KBM-7 (cell line): ENCODE results near the gene SPDYA.
A peak's percentile ranks its signal among the peaks of the same experiment; 100 is the strongest.

Experiments
- DNase-seq: peaks from one replicate; pipeline ENCODE4 v3.0.0-alpha.2; 2015
- in situ Hi-C: fragments of 300-500 bp; cut with MboI; formaldehyde crosslinking; loops from 2 replicates; pipeline ENCODE4 v1.14.3; 2020; ENCODE audit warnings: low sequenced_read_pairs, low pct_unique_long_range_greater_than_20kb, mixed read lengths

Gene SPDYA

DNA sequence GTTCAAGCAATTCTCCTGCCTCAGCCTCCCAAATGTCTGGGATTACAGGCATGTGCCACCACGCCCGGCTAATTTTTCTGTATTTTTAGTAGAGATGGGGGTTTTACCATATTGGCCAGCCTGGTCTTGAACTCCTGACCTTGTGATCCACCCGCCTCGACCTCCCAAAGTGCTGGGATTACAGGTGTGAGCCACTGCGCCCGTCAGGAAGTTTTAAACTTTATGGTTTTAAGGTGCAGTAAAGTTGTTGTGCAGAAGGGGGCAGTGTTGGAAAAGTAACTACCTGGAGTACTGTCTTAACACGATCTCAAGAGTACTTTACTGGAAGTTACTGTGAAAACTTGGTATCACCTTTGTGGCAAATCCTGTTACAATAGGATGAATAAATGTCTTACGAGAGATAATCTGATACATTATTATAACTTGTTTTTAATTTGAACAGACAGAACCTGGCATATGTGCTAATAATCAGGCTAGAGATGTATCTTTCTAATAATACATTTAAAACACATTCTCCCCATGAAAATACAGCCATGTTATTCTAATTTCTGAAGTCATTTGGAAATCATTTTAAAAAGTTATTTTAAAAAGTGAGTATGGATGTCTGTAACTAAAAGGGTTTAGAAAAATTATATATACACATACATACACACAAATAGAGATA, 10.8 kb downstream of the SPDYA start:
- in situ Hi-C loops = loop anchor here (25.0 kb wide), 1 partner anchor 366 kb away; no protein-coding TSS in a partner anchor
- DNase-seq = peak; percentile 86

DNA sequence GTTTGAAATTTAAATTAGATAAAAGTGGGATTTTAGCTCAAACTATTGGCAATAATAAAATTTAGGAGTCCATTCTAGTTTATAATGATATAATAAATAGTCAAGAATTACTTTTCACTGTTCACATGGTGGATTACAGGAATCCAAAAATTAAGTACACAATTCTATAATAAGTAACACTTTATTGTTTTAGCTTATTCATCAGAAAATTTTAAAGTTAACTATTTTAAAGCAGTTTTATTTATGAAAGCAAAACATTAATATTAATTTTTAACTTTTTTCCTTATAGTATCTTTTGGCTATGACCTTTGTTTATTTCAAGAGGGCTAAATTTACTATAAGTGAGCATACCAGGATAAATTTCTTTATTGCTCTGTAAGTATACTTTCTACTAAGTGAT, 11.4 kb downstream of the SPDYA start:
- in situ Hi-C loops = loop anchor here (25.0 kb wide), 1 partner anchor 365 kb away; no protein-coding TSS in a partner anchor

DNA sequence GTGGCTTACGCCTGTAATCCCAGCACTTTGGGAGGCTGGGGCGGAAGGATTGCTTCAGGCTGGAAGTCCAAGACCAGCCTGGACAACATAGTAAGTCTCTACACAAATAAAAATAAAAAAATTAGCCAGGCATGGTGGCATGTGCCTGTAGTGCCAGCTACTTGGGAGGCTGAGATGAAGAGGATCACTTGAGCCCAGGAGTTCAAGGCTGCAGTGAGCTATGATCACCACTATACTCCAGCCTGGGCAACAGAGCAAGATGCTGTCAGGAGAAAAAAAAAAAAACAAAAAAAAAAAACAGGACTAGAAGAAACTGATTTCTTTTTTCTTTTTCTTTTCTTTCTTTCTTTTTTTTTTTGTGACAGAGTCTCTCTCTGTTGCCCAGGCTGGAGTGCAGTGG, 13.6 kb downstream of the SPDYA start:
- DNase-seq = no peak
- in situ Hi-C loops = loop anchor here (25.0 kb wide), 1 partner anchor 363 kb away; no protein-coding TSS in a partner anchor

More for the DNA sequence above, 11.4 kb downstream of the SPDYA start:
- no peak for DNase-seq

DNA sequence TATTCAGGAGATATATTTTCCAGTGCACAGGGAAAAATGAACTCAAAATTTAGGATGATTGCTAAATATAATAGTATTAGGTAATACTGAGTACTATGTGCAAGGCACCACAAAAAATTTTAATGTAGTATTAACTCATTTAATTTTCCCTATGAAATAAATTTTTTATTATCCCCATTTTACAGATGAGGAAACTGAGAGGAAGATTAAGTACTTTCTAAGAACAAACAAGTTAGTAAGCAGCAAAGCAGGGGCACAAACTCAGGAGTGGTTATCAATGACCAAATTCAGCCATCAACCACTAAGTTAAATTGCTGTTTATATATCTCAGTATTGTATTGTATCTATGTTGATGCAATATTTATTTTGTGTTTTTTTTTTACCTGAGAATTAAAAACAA, 14.2 kb downstream of the SPDYA start:
- DNase-seq = no peak
- in situ Hi-C loops = loop anchor here (25.0 kb wide), 1 partner anchor 362 kb away; no protein-coding TSS in a partner anchor

DNA sequence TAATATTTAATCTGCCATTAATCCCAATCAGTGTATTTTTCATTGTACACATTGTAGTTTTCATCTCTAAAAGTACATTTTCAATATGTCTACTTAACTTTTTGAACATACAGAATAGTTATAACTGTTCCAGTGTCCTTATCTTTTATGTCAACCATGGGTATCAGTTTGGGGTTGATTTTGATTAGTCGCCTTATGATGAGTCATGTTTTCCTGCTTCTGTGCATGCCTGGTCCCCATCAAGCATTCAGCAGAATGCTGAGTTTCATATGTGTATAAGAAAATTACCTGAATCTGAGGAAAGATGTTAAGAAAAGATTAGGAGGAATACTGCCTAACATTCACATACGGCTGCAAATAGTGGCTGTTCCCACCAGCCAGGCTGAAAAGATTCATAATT, 17.7 kb downstream of the SPDYA start:
- in situ Hi-C loops = no loop called here
- DNase-seq = no peak

DNA sequence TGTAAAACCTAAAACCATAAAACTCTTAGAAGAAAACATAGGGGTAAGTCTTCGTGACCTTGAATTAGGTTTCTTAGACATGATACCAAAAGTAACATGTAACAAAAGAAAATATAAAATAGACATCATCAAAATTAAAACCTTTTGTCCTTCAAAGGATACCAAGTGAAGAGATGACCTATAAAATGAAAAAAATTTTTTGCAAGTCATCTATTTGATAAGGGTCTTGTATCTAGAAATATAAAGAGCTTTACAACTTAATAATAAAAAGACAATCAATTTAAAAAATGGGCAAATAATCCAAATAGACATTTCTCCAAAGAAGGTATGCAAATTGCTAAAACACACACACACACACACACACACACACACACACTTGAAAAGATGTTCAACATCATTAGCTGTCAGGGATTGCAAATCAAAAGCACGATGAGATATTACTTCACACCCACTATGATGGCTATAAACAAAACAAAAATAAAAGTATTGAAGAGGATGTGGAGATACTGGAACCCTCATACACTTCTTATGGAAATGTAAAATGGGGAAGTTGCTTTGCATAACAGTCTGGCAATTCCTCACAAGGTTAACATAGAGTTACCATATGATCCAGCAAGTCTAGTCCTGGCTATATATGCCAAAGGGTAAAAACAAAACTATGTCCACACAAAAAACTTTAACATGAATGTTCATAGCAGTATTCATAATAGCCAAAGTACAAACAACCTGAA, 23.3 kb downstream of the SPDYA start:
- in situ Hi-C loops = no loop called here
- peak; percentile 12 for DNase-seq

DNA sequence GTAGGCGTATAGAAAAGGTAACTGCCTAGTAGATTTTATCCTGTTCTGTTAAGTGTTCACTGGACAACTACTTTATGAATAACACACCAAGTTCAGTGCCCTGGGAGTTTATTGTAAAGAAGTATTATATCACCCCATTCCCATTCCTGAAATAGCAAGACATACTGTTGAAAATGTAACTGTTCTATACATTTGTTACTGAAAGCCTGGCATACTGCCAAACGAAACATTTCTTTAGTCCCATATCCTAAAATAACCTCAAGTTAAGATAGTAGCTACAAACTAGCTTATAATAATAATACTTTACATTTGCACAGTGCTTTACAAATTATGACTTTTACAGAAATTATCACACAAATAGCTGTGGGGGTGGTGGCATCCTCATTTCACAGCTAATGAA, 25.1 kb downstream of the SPDYA start:
- in situ Hi-C loops = no loop called here
- no peak for DNase-seq

DNA sequence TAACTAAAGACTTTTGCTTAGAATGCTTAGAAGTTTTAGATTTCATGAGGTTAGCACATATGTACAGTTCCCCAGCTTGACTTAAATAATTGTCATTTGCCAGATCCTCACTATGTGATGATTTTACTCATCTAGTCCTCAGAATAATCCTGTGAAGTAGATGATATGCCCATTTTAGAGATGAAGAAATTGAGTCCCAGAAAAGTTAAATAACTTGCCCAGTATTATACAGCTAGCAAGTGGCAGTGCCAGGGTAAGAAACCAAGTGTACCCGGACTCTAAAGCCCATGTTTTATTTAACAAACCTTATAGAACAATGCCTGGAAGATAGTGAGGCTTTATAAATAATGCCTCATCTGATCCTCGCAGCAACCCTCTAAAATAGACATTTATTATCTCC, 28.3 kb downstream of the SPDYA start:
- in situ Hi-C loops = no loop called here
- DNase-seq = no peak

DNA sequence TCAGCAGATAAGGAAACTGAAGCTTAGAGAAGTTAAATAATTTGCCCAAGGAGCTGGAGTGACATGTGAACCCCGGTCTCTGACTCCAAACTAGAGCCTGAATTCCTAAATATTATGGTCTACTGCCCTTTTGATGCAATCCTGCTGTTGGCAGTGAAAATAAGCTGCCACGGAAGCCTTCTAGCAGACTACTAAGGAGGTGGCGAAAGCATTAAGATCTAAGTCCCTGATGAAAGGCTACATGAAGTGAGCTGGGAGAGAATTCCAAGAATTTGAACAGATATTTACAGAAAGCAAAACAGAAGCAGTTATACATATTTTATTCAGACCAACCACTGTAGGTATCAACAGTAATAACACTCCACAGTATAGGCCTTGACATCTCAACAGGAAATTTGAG, 31.4 kb downstream of the SPDYA start:
- DNase-seq = no peak
- in situ Hi-C loops = no loop called here

DNA sequence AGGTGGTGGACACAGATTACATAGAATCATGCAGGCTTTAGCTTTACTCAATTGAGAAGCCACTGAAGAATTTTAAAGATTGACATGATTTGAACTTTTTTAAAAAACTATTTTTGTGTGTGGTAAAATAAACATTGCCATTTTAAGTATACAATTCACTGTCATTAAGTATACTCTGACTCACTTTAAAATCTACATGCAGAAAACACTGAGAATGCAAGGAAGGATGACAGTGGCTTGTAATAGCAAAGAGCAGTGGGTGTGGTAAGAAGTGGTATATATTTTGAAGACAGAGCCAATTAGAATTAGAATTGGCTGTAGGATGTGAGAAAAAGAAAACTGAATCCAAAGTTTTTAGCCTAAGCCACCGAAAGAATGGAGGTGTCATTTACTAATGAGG, 44.6 kb downstream of the SPDYA start:
- DNase-seq = no peak
- in situ Hi-C loops = no loop called here

DNA sequence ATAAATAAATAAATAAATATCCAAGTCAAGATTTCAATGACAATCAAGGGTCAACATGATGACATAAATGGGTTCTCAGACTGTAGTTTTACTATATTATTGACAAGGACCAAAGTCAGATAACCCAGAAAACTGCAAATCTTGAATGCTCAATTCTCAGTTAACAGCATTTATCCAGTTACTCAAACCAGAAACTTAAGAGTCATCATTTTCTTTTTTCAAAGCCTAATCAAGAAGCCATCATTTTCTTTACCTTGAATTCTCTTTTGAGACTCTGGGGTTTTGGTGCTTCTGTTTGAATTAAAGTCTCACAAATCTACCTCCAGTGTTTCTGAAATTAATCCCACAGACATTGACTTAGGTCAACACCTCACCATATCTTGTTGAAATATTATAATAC, 45.3 kb downstream of the SPDYA start:
- in situ Hi-C loops = no loop called here
- DNase-seq = no peak

DNA sequence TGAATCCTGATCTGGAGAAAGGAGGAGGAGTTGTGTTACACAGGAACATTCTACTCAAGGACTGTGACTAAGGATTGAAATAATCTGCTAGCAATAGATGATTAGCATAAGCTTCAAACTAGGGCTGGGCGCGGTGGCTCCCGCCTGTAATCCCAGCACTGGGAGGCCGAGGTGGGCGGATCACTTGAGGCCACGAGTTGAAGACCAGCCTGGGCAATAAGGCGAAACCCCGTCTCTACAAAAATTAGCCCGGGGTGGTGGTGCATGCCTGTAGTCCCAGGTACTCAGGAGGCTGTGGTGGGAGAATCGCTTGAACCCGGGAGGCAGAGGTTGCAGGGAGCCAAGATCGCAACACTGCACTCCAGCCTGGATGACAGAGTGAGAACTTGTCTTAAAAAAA, 58.0 kb downstream of the SPDYA start:
- DNase-seq = no peak
- in situ Hi-C loops = no loop called here

DNA sequence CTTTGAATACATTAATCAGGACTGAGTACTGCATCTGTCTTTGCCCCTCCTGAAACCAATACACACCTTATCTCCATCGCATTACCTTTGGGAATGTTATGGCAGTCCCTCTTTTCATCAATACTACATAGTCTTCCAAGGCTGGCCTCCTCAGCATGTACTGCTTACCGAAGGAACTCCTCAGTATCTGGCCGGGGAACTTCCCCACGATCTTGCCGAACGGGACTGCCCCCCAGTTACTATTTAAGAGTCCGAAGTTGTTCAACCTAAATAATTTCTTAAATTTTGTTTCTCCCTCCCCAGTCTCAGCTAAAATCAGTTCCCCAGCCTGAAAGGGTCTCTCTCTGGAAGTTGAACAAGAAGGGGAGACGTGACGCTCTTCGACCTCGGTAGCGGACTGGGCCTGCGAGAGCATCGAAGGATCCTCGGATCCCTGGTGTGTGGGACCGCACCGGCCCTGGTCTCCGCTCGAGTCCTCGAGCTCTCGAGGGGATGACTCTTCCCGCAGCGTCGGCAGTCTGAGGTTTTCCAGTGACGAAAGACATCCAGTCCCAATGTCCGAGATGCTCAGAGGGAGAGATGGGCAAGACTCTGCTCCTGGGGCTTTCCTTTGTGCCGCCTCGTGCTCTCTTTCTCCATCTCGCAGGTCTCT, 59.0 kb downstream of the SPDYA start:
- in situ Hi-C loops = no loop called here
- no peak for DNase-seq

DNA sequence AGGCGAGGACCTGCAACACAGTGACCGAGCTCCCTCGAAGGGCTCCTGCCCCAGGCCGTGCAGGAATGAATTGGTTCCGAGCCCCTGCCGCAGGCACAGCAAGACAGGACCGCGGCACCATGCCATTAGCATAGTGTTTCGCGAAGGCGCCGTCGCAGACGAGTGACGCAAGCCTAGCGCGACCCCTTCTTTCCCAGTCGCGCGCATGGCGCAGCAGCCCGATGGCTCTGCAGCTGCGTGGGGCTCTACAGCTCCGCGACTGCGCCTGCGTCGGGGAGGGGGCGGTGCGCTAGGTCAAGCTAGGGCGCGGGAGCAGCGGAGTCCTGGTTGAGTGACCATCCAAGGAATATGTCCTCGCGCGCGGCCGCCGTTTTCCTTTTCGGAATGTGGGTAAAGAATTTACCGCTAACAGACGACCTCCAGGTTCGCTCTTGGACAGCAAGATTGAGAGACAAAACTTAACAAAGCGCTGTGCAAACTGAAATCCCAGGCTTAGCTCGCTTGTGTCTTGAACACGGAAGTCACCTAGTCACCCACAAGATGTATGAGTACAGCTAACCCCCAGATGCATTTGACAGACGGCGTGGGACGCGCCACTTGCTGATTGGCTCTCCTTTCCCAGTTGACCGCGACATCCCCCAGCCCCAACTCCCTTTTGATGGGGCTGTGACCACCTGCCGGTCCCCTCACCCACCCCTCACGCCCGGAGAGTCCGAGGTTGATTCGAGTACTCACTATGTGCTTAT, 59.7 kb downstream of the SPDYA start, which contains the start of gene TRMT61B:
TSS of gene TRMT61B (minus strand) at position 164 of the 746 bp plus-strand sequence. CDS start at position 132, 32 bp downstream.
- in situ Hi-C loops = no loop called here
- DNase-seq = peak; percentile 96

DNA sequence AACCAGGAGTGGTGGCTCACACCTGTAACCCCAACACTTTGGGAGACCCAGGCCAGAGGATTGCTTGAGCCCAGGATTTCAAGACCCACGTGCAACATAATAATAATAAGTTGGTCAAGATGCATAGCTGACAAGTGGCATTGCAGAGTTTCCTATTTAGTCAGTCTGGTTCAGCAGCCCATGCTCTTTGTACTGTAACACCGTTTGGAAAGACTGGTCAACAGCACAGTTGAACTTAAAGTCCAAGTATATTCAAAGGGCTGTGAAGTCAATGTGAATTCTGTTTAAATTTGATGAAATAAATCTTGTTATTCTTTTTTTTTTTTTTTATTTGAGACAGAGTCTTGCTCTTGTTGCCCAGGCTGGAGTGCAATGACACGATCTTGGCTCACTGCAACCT, 61.0 kb downstream of the SPDYA start:
- no peak for DNase-seq
- in situ Hi-C loops = no loop called here

DNA sequence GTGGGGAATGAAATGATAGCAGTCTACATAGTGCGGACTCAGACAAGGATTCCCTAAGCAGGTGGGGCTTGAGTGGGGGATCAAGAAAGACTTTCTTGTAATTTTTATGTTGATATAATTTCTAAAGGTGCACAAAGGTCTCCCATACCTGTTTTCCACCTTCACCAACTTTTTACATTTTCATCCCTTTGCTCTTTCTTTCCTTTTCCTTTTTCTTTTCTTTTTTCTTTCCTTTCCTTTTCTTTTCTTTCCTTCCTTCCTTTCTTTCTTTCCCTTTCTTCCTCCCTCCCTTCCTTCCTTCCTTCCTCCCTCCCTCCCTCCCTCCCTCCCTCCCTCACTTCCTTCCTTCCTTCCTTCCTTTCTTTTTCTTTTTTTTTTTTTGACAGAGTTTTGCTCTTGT, 69.6 kb downstream of the SPDYA start:
- in situ Hi-C loops = no loop called here
- no peak for DNase-seq

DNA sequence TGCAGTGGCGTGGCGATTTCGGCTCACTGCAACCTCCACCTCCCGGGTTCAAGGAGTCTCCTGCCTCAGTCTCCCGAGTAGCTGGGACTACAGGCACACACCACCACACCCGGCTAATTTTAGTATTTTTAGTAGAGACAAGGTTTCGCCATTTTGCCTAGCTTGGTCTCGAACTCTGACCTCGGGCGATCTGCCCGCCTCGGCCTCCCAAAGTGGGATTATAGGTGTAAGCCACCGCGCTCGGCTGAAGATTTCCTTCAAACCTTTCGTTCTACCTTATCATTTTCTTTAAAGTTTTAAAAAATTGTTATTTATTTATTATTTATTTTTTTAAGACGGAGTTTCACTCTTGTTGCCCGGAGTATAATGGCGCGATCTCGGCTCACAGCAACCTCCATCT, 82.9 kb downstream of the SPDYA start:
- no peak for DNase-seq
- in situ Hi-C loops = no loop called here

DNA sequence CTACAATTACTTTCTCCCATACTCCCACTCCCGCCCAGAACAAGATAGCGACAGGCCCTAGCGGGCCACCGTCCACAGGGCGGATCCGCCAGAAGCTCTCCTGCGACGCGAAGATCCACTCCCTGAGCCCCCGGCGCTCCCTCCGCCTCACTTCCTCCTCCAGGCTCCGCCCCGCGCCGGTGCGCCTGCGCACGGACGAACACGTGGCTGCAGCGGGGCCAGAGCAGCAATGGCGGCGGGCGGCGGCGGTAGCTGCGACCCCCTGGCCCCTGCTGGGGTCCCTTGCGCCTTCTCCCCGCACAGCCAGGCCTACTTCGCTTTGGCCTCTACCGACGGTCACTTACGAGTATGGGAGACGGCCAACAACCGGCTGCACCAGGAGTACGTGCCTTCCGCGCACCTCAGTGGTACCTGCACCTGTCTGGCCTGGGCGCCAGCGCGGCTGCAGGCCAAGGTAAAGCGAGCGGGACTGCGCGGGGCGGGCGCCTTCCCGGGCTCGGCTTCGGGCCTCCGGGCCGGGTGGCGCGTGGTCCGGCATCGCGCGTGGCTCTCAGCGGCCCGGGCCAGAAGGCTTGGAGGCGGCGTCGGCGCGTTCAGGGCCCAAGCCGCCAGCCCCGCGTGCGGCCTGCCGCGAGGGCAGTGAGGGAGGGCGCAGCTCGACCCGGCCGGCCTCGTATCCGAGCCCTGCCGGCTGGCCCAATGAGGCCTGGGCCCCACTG, 84.0 kb downstream of the SPDYA start, which contains the start of gene WDR43:
TSS of gene WDR43 (plus strand) at position 198 of the 719 bp plus-strand sequence. CDS start at position 230, 32 bp downstream.
- in situ Hi-C loops = no loop called here
- peak; percentile 100 for DNase-seq
